Astrocyte of the cerebellum (primary cell): ENCODE results near the gene IQSEC1.

ENCODE experiments used
- DNase-seq: peaks from one replicate; pipeline ENCODE4 v3.0.0-alpha.2; 2011; ENCODE audit warnings: low read depth
- H3K4me3 ChIP-seq: 2 replicates; pipeline ENCODE4 v1.5.1; 2011; ENCODE audit warnings: mild to moderate bottlenecking, low read depth, low read length, moderate library complexity
- in situ Hi-C: cut with HindIII; loops from 2 replicates; pipeline ENCODE4 v1.10.0; 2017; ENCODE audit warnings: low sequenced_read_pairs
- TF ChIP-seq, protein P1 (sequence below): IDR thresholded peaks from 2 replicates; pipeline ENCODE4 v1.5.1; 2012; ENCODE audit warnings: low read length, low read depth, moderate library complexity, mild to moderate bottlenecking; ENCODE audit errors: missing control alignments

IQSEC1 gene

GRCh38 chr3:13073326-13074005, at the start of gene IQSEC1:
Gene IQSEC1, minus strand, starts transcription at chr3:13073429. Its CDS starts 415 bp downstream, at chr3:13073014.
- in situ Hi-C loops = no loop called here
- no peak for DNase-seq
- TF ChIP-seq, protein P1, sequence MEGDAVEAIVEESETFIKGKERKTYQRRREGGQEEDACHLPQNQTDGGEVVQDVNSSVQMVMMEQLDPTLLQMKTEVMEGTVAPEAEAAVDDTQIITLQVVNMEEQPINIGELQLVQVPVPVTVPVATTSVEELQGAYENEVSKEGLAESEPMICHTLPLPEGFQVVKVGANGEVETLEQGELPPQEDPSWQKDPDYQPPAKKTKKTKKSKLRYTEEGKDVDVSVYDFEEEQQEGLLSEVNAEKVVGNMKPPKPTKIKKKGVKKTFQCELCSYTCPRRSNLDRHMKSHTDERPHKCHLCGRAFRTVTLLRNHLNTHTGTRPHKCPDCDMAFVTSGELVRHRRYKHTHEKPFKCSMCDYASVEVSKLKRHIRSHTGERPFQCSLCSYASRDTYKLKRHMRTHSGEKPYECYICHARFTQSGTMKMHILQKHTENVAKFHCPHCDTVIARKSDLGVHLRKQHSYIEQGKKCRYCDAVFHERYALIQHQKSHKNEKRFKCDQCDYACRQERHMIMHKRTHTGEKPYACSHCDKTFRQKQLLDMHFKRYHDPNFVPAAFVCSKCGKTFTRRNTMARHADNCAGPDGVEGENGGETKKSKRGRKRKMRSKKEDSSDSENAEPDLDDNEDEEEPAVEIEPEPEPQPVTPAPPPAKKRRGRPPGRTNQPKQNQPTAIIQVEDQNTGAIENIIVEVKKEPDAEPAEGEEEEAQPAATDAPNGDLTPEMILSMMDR = no peak
- H3K4me3 ChIP-seq = no peak within 1 kb of the TSS

DNA sequence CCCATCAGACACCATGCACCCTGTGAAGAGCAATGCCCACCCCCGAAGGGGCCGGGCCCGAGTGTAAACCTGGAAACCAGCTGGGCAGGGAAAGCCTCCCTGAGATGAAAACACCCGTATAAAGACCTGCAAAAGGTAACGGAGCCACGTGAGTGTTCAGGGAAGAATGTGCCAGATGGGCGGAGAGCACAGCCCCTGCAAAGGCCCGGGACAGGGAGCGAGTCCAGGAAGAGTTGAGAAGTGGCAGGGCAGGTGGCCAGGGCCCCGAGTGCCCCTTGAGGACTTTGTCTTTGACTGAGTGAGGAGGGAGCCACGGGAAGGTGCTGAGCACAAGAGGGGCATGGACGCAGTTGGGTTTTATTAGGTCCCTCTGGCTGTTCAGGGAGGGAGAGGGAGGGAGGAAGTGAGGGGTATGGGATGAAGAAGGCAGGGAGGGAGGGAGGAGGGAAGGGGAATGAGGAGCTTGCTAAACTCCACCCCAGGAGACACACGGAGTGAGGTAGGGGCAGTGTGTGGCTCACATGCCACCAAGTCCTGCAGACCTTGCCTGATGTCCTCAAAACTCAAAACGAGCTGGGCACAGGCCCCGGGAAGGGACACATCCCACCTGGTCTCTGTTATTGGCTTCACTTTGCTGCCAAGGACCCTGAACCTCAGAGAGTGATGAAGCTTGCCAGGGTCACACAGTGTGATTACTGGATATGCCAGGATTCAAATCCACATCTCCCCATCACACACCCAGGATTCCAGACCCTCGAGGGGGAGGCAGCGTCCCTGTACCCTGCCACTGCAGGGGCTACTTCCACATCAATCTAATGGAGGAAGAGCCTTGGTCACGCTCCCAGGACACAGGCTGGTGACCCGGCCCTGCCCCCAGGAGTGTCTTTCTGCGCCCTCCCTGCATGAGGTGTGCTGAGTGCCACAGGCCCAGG, 49.1 kb upstream of the IQSEC1 start:
- in situ Hi-C loops = no loop called here
- no peak overlapping the region for H3K4me3 ChIP-seq
- TF ChIP-seq, protein P1 = no peak
- DNase-seq = no peak

DNA sequence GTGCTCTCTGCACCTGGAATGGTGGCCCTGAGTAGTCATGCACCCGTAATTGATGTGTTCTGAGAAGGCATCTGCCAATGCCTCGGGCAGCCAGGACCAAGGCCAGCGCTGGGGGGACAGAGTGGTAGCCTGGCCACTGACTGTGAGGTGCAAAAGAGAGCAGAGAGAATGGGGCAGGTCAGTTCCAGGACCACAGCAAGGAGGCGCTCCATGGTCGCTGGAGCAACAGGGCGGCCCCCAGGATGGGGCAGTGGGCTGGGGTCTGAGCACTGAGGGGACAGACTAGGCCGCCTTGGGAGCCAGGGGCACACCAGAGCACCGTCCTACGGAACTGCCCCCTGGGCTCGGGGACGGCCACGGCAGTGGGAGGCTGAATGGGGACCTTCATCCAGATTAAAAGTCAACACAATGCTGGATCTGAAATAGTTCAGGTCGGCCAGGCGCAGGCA, 48.3 kb upstream of the IQSEC1 start:
- no peak for DNase-seq
- in situ Hi-C loops = no loop called here
- TF ChIP-seq, protein P1 = no peak
- no peak overlapping the region for H3K4me3 ChIP-seq

DNA sequence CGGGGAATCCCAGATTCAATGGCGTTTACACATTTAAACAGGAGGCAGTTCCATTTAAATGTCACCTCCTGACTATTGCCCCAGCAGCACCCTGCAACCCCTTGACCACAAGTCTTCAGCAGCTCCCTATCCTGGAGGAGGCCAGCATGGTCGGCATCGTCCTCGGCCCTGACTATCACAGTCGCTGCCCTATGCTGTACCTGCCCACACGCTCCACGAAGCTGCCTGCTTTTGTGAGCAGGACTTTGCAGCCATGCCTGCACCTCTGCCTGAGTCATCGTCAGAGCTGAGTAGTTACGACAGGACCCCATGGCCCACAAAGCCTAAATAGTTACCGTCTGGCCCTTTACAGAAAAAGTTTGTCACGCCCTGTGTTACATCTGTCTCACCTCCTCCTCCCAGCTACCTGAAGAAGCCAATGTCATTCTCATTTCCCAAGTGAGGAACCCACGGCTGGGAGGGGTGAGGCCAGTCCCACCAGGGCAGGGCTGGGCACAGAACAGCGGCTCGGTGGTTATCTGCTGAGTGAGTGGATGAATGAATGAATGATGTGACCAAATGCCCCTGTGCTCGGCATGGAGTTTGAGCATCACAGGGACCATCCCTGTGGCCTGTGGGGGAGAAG, 47.8 kb upstream of the IQSEC1 start:
- no peak for DNase-seq
- in situ Hi-C loops = no loop called here
- H3K4me3 ChIP-seq = no peak overlapping the region
- TF ChIP-seq, protein P1 = no peak

DNA sequence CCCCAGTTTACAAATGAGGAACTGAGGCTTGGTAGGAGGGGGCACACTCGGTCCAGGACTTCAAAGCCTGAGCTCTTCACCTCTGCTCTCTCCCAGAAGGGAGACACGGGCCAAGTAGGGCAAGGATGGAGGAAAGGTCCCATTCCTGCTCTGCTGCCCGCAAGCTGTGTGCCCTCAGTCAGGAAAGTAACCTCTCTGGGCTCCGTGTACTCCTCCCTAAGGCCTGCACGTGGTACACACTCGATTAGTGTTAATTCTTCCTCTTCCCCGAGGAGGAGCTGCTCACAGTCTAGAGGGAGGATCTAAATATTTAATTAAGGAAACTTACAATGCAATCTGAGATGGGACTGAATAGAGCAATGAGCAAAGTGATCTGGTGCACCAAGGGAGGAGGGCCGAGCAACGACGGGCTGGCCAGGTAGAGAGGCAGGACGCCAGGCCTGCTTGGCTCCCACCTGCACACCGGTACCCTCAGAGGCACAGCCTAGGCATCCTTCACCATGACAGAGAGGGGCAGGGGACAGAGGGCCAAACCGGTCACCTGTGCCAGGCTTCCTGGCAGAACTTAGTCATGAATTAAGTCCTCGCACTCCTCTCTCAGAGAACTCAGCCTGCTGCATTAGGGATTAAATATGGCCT, 47.2 kb upstream of the IQSEC1 start:
- no peak for DNase-seq
- in situ Hi-C loops = no loop called here
- TF ChIP-seq, protein P1 = no peak
- H3K4me3 ChIP-seq = no peak overlapping the region
